A673 (cell line): ENCODE measurements around the gene MAPKAPK3.

ENCODE experiments used
- EZH2 ChIP-seq: fragments of 200-600 bp; sonication (generic); IDR thresholded peaks from 2 replicates; pipeline ENCODE4 v1.6.1; 2017; ENCODE audit warnings: borderline replicate concordance, low read depth, mild to moderate bottlenecking, mixed read lengths, antibody characterized with exemption, low read length; ENCODE audit not compliant: poor library complexity, severe bottlenecking
- TF ChIP-seq, protein P1 (sequence below): fragments of 300-800, 200-600 bp; sonication (generic); conservative IDR thresholded peaks from 2 replicates; pipeline ENCODE4 v1.5.1; 2017; ENCODE audit warnings: low read depth, mild to moderate bottlenecking, antibody characterized with exemption, low read length, moderate library complexity, mixed read lengths

DNA sequence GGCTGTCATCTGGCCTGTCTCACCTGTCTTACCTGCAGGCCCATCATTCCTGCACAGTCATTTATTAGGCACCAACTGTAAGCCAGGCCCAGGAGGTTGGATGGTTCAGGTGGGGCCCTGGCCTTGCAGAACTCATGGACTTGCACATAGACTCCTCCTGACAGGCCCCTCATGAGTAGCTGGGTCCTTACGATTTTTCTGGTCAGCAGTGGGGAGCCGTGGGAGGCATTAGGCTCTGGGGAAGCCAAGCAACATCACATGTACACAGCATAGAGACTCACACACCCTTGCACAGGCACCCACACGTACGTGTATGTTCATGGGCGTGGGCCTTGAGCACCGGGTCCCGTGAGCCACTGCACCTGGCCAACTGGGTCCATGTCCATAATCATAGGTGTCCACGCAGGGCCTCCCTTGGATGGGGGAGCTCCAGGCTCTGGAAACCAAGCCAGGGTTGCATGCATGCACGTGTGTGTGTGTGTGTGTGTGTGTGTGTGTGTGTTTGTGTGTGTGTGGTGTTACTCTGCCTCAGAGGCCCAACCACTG, 25.7 kb upstream of the MAPKAPK3 start:
- TF ChIP-seq, protein P1, sequence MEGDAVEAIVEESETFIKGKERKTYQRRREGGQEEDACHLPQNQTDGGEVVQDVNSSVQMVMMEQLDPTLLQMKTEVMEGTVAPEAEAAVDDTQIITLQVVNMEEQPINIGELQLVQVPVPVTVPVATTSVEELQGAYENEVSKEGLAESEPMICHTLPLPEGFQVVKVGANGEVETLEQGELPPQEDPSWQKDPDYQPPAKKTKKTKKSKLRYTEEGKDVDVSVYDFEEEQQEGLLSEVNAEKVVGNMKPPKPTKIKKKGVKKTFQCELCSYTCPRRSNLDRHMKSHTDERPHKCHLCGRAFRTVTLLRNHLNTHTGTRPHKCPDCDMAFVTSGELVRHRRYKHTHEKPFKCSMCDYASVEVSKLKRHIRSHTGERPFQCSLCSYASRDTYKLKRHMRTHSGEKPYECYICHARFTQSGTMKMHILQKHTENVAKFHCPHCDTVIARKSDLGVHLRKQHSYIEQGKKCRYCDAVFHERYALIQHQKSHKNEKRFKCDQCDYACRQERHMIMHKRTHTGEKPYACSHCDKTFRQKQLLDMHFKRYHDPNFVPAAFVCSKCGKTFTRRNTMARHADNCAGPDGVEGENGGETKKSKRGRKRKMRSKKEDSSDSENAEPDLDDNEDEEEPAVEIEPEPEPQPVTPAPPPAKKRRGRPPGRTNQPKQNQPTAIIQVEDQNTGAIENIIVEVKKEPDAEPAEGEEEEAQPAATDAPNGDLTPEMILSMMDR: no peak
- no peak for TF ChIP-seq EZH2
